Measurements from ENCODE around the gene PNPLA5. TPM values are rescaled to one million over a fixed set of nuclear protein-coding genes. Genes with fewer than 3 reads are reported as not detected.

The PNPLA5 gene
- polyA plus RNA-seq, 1 donor (not counting 4 experiments of a cell fraction or from before 2014, with no cell fraction given): not detected

GRCh38 chr22:43840851-43841250 is 51.0 kb downstream of the PNPLA5 start:
- DNase-seq (ENCODE audit: low read depth, low spot score) (no peak), FAIRE-seq (no peak)
- Histone ChIP-seq H3K4me3 (ENCODE audit: control insufficient read depth in 2 of 3, extremely low read depth in 1 of 3, insufficient read depth in 2 of 3, low read depth in 1 of 3, low read length in 3 of 3) (no peak overlapping the region), H3K36me3 (ENCODE audit: control insufficient read depth in 2 of 2, extremely low read depth in 1 of 2, insufficient read depth in 2 of 2, low read length in 2 of 2) (no peaks in the 10 kb centered on the region), H3K79me2 (ENCODE audit: control insufficient read depth, insufficient read depth, low read length) (no peaks in the 10 kb centered on the region), H3K4me2 (ENCODE audit: control insufficient read depth, extremely low read depth, insufficient read depth, low read depth, low read length) (no peak overlapping the region), H3K4me1 (ENCODE audit: control insufficient read depth, extremely low read depth, insufficient read depth, low read length) (no peaks in the 10 kb centered on the region), H4K20me1 (ENCODE audit: control insufficient read depth, extremely low read depth, insufficient read depth, low read length) (no peaks in the 10 kb centered on the region), H2AFZ (ENCODE audit: control insufficient read depth, low read length) (no peak overlapping the region), H3K9me1 (ENCODE audit: control insufficient read depth, extremely low read depth, insufficient read depth, low read length) (no peaks in the 10 kb centered on the region), H3K9ac (ENCODE audit: control insufficient read depth, extremely low read depth, insufficient read depth, low read length) (no peak overlapping the region), H3K9me3 (ENCODE audit: control insufficient read depth, low read depth, low read length) (no peaks in the 10 kb centered on the region), H3K27me3 (ENCODE audit: control insufficient read depth, extremely low read depth, insufficient read depth, low read length) (no peaks in the 10 kb centered on the region), H3K27ac (ENCODE audit: control insufficient read depth, insufficient read depth, low read length) (no peak overlapping the region)
- dilution Hi-C loops (cut with MboI; ENCODE audit: extremely low pct_ligation_motif_present, low sequenced_read_pairs): no loop called here
- no peak for TF ChIP-seq EZH2 (IDR thresholded peaks at IDR 0.05; ENCODE audit: low read length)
- no peak for TF ChIP-seq CTCF (optimal IDR thresholded peaks at IDR 0.05 in 1 of 3, IDR thresholded peaks at IDR 0.05 in 1 of 3, conservative IDR thresholded peaks at IDR 0.05 in 1 of 3; ENCODE audit: extremely low read depth in 1 of 3, insufficient read depth in 2 of 3, low read length in 3 of 3)

DNA sequence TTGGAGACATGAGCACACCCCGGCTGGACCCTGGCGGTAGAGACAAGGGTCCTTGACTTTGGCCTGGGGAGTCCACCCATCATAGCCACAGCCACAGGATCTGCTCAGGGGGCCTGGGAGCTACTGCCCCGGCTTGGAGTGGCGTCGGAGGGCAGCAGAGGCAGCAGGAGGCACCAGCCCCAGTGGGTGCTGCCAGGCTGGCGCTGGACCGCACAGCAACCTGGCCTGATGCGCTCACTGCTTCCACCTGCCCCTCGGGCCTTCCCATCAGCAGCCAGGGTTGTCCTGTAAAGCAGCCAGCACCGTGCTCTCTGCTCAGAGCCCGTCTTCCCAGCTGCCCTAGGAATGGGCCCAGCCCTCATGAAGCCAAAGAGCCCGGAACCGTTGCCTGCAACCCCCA is 51.4 kb downstream of the PNPLA5 start:
- Histone ChIP-seq H3K4me1 (ENCODE audit: control insufficient read depth, extremely low read depth, insufficient read depth, low read length) (no peaks in the 10 kb centered on the region), H3K79me2 (ENCODE audit: control insufficient read depth, insufficient read depth, low read length) (no peaks in the 10 kb centered on the region), H3K4me3 (ENCODE audit: control insufficient read depth in 2 of 3, extremely low read depth in 1 of 3, insufficient read depth in 2 of 3, low read depth in 1 of 3, low read length in 3 of 3) (no peak overlapping the region), H3K9me3 (ENCODE audit: control insufficient read depth, low read depth, low read length) (no peaks in the 10 kb centered on the region), H3K9ac (ENCODE audit: control insufficient read depth, extremely low read depth, insufficient read depth, low read length) (no peak overlapping the region), H3K4me2 (ENCODE audit: control insufficient read depth, extremely low read depth, insufficient read depth, low read depth, low read length) (no peak overlapping the region), H3K9me1 (ENCODE audit: control insufficient read depth, extremely low read depth, insufficient read depth, low read length) (no peaks in the 10 kb centered on the region), H3K27me3 (ENCODE audit: control insufficient read depth, extremely low read depth, insufficient read depth, low read length) (no peaks in the 10 kb centered on the region), H3K36me3 (ENCODE audit: control insufficient read depth in 2 of 2, extremely low read depth in 1 of 2, insufficient read depth in 2 of 2, low read length in 2 of 2) (no peaks in the 10 kb centered on the region), H4K20me1 (ENCODE audit: control insufficient read depth, extremely low read depth, insufficient read depth, low read length) (no peaks in the 10 kb centered on the region), H3K27ac (ENCODE audit: control insufficient read depth, insufficient read depth, low read length) (no peak overlapping the region), H2AFZ (ENCODE audit: control insufficient read depth, low read length) (no peak overlapping the region)
- dilution Hi-C loops (cut with MboI; ENCODE audit: extremely low pct_ligation_motif_present, low sequenced_read_pairs): no loop called here
- FAIRE-seq (no peak), DNase-seq (ENCODE audit: low read depth, low spot score) (no peak)
- no peak for TF ChIP-seq CTCF (optimal IDR thresholded peaks at IDR 0.05 in 1 of 3, IDR thresholded peaks at IDR 0.05 in 1 of 3, conservative IDR thresholded peaks at IDR 0.05 in 1 of 3; ENCODE audit: extremely low read depth in 1 of 3, insufficient read depth in 2 of 3, low read length in 3 of 3)
- no peak for TF ChIP-seq EZH2 (IDR thresholded peaks at IDR 0.05; ENCODE audit: low read length)
